Natural killer cell (primary cell): Measurements from ENCODE around the gene CAVIN1. TPM values are rescaled to one million over a fixed set of nuclear protein-coding genes. Genes with fewer than 3 reads are reported as not detected.

Experiments used
- ATAC-seq, 3 donors: fragments of 150-1000 bp in 2 of 3; fragments of 200-7000 bp in 1 of 3; cut with Tn5 transposase; 1 replicate in 1 of 3; 2 replicates in 2 of 3; pipeline ENCODE4 v1.10.0; 2021; ENCODE audit warnings: mild to moderate bottlenecking in 2 of 3, moderate library complexity in 2 of 3
- DNase-seq, 2 donors: peaks; one replicate each; pipeline versions ENCODE4 v3.0.0 to v3.0.0-alpha.2; 2013 to 2021; ENCODE audit warnings: mixed read lengths in 1 of 2
- H3K27ac ChIP-seq: one replicate; pipeline ENCODE4 v1.5.1; 2013; ENCODE audit warnings: mild to moderate bottlenecking, low read length
- H3K27me3 ChIP-seq: one replicate; pipeline ENCODE4 v1.6.1; 2013; ENCODE audit warnings: low read length; ENCODE audit not compliant: control insufficient read depth, insufficient read depth
- H3K36me3 ChIP-seq: one replicate; pipeline ENCODE4 v1.6.1; 2013; ENCODE audit warnings: low read length; ENCODE audit not compliant: control insufficient read depth, insufficient read depth
- H3K4me1 ChIP-seq: one replicate; pipeline ENCODE4 v1.6.1; 2013; ENCODE audit warnings: low read length; ENCODE audit not compliant: control insufficient read depth, insufficient read depth
- H3K4me3 ChIP-seq: one replicate; pipeline ENCODE4 v1.5.1; 2013; ENCODE audit warnings: low read length
- H3K9me3 ChIP-seq: one replicate; pipeline ENCODE4 v1.6.1; 2013; ENCODE audit warnings: low read length; ENCODE audit not compliant: control insufficient read depth, insufficient read depth
- H3K27ac Mint-ChIP-seq, 2 donors: one replicate each; pipeline ENCODE4 v1.8.0; 2022; ENCODE audit warnings: mild to moderate bottlenecking in 2 of 2, mixed read lengths in 2 of 2, moderate library complexity in 1 of 2
- H3K27me3 Mint-ChIP-seq, 2 donors: one replicate each; pipeline ENCODE4 v1.8.0; 2022; ENCODE audit warnings: low read depth in 2 of 2, mixed read lengths in 2 of 2
- H3K36me3 Mint-ChIP-seq: one replicate; pipeline ENCODE4 v1.8.0; 2022; ENCODE audit warnings: mixed read lengths
- H3K4me1 Mint-ChIP-seq, 2 donors: one replicate each; pipeline ENCODE4 v1.8.0; 2022; ENCODE audit warnings: mixed read lengths in 2 of 2
- H3K4me3 Mint-ChIP-seq: one replicate; pipeline ENCODE4 v1.8.0; 2022; ENCODE audit warnings: mild to moderate bottlenecking, moderate library complexity, mixed read lengths
- H3K9me3 Mint-ChIP-seq, 2 donors: one replicate each; pipeline ENCODE4 v1.8.0; 2022; ENCODE audit warnings: mixed read lengths in 2 of 2
- WGBS: methylation state at CpG from one replicate; pipeline ENCODE4 v1.1.7; 2013; ENCODE audit warnings: missing lambda C conversion rate; ENCODE audit not compliant: insufficient coverage; 5-methylcytosine and 5-hydroxymethylcytosine counted together
- intact Hi-C: fragments of 100-400 bp; cut with micrococcal nuclease; formaldehyde crosslinking; loops from one replicate; pipeline ENCODE4 v1.14.2; 2022
- total RNA-seq, 4 donors: library from RNA; stranded (reverse); fragments of 120-200 nt in 1 of 4; gene quantifications; one replicate each; pipeline versions ENCODE4 v1.2.3 to v1.2.4, GENCODE V29; 2013 to 2022
- TF ChIP-seq, protein P1 (sequence below): fragments of 200-600 bp; IDR thresholded peaks from one replicate; pipeline ENCODE4 v1.8.0; 2022; ENCODE audit warnings: antibody characterized with exemption

Gene CAVIN1
- total RNA-seq, 3 donors from 2014 or later (not counting 1 experiment from before 2014, with no cell fraction given): 0.11 to 0.20 TPM; not detected in 1

DNA sequence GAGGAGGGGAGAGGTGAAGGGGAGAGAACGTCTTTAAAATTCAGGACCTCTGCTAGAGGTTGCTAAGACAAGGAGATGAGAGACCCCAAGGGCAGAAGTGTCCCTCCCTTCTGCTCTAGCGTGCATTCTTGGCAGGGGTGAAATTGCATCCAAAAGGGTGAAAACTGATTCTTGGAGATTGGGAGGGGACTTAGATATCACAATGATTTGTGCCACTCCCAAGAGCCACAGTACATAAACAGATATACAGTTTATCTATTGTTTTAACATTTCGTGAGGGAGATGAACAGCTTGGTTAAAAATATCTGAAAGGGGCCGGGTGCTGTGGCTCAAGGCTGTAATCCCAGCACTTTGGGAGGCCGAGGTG lies 12.8 kb downstream of the CAVIN1 start:
- H3K4me1 Mint-ChIP-seq: peaks cover 6 to 17% of the 10 kb centered on the region in 2 donors
- H3K27ac Mint-ChIP-seq: no peak overlapping the region
- intact Hi-C loops: no loop called here
- no peaks in the 10 kb centered on the region for H3K9me3 Mint-ChIP-seq
- TF ChIP-seq, protein P1, sequence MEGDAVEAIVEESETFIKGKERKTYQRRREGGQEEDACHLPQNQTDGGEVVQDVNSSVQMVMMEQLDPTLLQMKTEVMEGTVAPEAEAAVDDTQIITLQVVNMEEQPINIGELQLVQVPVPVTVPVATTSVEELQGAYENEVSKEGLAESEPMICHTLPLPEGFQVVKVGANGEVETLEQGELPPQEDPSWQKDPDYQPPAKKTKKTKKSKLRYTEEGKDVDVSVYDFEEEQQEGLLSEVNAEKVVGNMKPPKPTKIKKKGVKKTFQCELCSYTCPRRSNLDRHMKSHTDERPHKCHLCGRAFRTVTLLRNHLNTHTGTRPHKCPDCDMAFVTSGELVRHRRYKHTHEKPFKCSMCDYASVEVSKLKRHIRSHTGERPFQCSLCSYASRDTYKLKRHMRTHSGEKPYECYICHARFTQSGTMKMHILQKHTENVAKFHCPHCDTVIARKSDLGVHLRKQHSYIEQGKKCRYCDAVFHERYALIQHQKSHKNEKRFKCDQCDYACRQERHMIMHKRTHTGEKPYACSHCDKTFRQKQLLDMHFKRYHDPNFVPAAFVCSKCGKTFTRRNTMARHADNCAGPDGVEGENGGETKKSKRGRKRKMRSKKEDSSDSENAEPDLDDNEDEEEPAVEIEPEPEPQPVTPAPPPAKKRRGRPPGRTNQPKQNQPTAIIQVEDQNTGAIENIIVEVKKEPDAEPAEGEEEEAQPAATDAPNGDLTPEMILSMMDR: no peak
- ATAC-seq (no peak), DNase-seq (no peak)
- no peaks in the 10 kb centered on the region for H3K36me3 Mint-ChIP-seq
- no peak overlapping the region for H3K4me3 ChIP-seq
- no peaks in the 10 kb centered on the region for H3K27me3 ChIP-seq
- peaks cover 7 to 11% of the 10 kb centered on the region in 2 donors for H3K27me3 Mint-ChIP-seq
- no peaks in the 10 kb centered on the region for H3K9me3 ChIP-seq
- H3K4me1 ChIP-seq: peaks cover 13% of the 10 kb centered on the region
- 93% methylated on average over 5 of the region's 5 CpGs for WGBS
- no peak overlapping the region for H3K27ac ChIP-seq
- no peaks in the 10 kb centered on the region for H3K36me3 ChIP-seq
- H3K4me3 Mint-ChIP-seq: no peak overlapping the region

DNA sequence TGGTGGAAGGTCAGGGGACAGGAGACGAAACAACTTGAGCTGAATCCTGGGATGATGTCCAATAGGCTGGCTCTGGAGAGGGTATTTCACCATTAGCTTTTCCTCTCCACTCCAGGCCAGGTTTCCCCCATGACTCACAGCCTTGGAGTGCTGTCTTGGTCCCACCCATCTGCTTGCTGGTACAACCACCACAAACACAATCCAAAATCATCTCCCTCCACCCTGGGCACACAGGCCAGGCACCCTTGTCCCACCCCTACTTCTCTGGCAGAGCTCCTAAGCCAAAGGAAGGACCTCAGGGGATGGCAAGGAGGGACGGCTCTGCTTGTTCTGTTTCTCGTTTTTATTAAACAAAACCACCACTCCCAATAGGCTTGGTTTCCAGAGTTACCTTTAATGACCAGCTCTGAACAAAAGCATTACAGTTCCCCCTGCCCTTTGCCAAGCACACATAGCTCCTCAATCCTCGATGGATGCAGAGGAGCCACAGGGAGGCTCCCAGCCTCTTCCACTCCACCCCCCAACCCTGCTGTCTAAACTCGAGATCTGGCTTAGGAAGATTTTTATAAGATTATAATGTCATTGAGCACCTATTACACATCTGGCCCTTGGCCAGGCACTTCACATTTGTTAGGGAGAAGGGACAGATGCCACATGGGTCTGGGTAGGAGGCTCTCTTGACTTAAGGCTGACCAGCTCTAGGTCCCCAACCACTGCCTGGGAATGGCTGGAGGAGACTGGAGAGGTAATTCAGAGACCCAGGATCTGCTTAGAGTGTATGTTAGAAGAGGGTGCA lies 13.3 kb downstream of the CAVIN1 start:
- 76% methylated on average over 3 of the region's 5 CpGs for WGBS
- intact Hi-C loops: no loop called here

DNA sequence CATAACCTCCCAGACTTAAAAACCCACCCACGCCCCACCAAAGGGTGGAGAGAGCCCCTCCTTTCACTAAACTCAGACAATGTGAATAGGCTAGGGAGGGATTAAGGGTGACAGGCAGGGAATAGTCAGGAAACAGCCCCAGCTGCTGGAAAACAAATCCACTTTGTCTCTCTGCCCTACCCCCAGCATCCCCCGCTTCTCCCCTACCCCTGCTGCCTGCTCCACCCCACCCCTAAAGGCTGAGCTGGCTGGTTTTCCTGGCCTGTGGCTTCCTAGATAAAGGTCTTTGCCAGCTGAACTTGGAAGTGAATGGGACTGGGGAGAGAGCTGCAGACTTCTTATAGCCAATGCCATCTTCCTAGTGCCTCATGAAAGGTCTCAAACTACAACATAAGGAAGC lies 15.0 kb downstream of the CAVIN1 start:
- Histone ChIP-seq H3K4me1 (peaks cover 7% of the 10 kb centered on the region), H3K27ac (no peak overlapping the region), H3K27me3 (no peaks in the 10 kb centered on the region), H3K4me3 (no peak overlapping the region), H3K9me3 (no peaks in the 10 kb centered on the region), H3K36me3 (no peaks in the 10 kb centered on the region)
- peaks cover 7% of the 10 kb centered on the region in 2 donors for H3K27me3 Mint-ChIP-seq
- H3K4me3 Mint-ChIP-seq: no peak overlapping the region
- no peaks in the 10 kb centered on the region for H3K9me3 Mint-ChIP-seq
- no peak for ATAC-seq
- intact Hi-C loops: no loop called here
- H3K27ac Mint-ChIP-seq: no peak overlapping the region
- H3K36me3 Mint-ChIP-seq: no peaks in the 10 kb centered on the region
- TF ChIP-seq, protein P1: no peak
- no peak for DNase-seq
- H3K4me1 Mint-ChIP-seq: peaks cover 6 to 9% of the 10 kb centered on the region in 2 donors
- WGBS: no CpG with 5 or more reads among the region's 2 CpGs

More for the DNA sequence above, 13.3 kb downstream of the CAVIN1 start:
- DNase-seq (no peak), ATAC-seq (no peak)
- H3K36me3 ChIP-seq: no peaks in the 10 kb centered on the region
- no peaks in the 10 kb centered on the region for H3K36me3 Mint-ChIP-seq
- no peak overlapping the region for H3K4me3 Mint-ChIP-seq
- no peak overlapping the region for H3K27ac ChIP-seq
- no peaks in the 10 kb centered on the region for H3K9me3 ChIP-seq
- H3K27me3 Mint-ChIP-seq: peaks cover 7% of the 10 kb centered on the region in 2 donors
- no peak overlapping the region for H3K27ac Mint-ChIP-seq
- no peaks in the 10 kb centered on the region for H3K27me3 ChIP-seq
- H3K4me3 ChIP-seq: no peak overlapping the region
- peaks cover 6 to 12% of the 10 kb centered on the region in 2 donors for H3K4me1 Mint-ChIP-seq
- TF ChIP-seq, protein P1: no peak
- H3K9me3 Mint-ChIP-seq: no peaks in the 10 kb centered on the region
- H3K4me1 ChIP-seq: peaks cover 7% of the 10 kb centered on the region
